Mammary epithelial cell (primary cell): Measurements from ENCODE around the gene WNT6.

Source experiments
- CTCF ChIP-seq, 2 donors: IDR thresholded peaks in 1 of 2; conservative IDR thresholded peaks in 1 of 2; 2 replicates each; pipeline ENCODE4 v1.5.1; 2011 to 2012; ENCODE audit warnings: inconsistent platforms in 2 of 2, low read length in 2 of 2, mild to moderate bottlenecking in 2 of 2, control low read depth in 1 of 2, low read depth in 1 of 2; ENCODE audit not compliant: insufficient read depth in 1 of 2; ENCODE audit errors: extremely low read depth in 1 of 2
- EZH2 ChIP-seq: IDR thresholded peaks from 2 replicates; pipeline ENCODE4 v1.6.1; 2012; ENCODE audit warnings: low read length, inconsistent platforms, borderline replicate concordance

- TF ChIP-seq CTCF (conservative IDR thresholded peaks at IDR 0.05 in 1 of 2, IDR thresholded peaks at IDR 0.05 in 1 of 2; ENCODE audit: extremely low read depth in 1 of 2, insufficient read depth in 1 of 2, low read depth in 1 of 2, low read length in 2 of 2) (no peak), EZH2 (no peak)
These were observed 9.5 kb downstream of the WNT6 start for GRCh38 chr2:218869064-218869463.
